Bronchial epithelial cell (primary cell): Measurements from ENCODE around the gene SAXO1. TPM values are rescaled to one million over a fixed set of nuclear protein-coding genes. Genes with fewer than 3 reads are reported as not detected.

Experiments used
- DNase-seq: peaks from one replicate; pipeline ENCODE4 v3.0.0-alpha.2; 2010; ENCODE audit warnings: low read depth
- FAIRE-seq: peaks from 2 replicates; lab custom pipeline; 2011; peaks lifted over from hg19 to GRCh38; lab: Jason Lieb, UNC
- H3K27me3 ChIP-seq: 2 replicates; pipeline ENCODE4 v1.5.1; 2011; ENCODE audit warnings: low read length; ENCODE audit not compliant: control insufficient read depth, insufficient read depth
- H3K36me3 ChIP-seq: 2 replicates; pipeline ENCODE4 v1.5.1; 2011; ENCODE audit warnings: low read length; ENCODE audit not compliant: control insufficient read depth, insufficient read depth
- H3K4me3 ChIP-seq: 2 replicates; pipeline ENCODE4 v1.5.1; 2011; ENCODE audit warnings: mild to moderate bottlenecking, low read depth, low read length, control low read depth
- total RNA-seq: library from RNA; depleted of rRNA; stranded (reverse); fragments of >200 nt; gene quantifications from 2 replicates; pipeline ENCODE4 v1.2.1, GENCODE V29; 2014
- TF ChIP-seq, protein P1 (sequence below): IDR thresholded peaks from 2 replicates; pipeline ENCODE4 v1.5.1; 2011; ENCODE audit warnings: mild to moderate bottlenecking, moderate library complexity, low read length, control low read depth, inconsistent platforms; ENCODE audit not compliant: insufficient read depth, severe bottlenecking

The SAXO1 gene
- total RNA-seq, 1 donor from 2014 or later = not detected

DNA sequence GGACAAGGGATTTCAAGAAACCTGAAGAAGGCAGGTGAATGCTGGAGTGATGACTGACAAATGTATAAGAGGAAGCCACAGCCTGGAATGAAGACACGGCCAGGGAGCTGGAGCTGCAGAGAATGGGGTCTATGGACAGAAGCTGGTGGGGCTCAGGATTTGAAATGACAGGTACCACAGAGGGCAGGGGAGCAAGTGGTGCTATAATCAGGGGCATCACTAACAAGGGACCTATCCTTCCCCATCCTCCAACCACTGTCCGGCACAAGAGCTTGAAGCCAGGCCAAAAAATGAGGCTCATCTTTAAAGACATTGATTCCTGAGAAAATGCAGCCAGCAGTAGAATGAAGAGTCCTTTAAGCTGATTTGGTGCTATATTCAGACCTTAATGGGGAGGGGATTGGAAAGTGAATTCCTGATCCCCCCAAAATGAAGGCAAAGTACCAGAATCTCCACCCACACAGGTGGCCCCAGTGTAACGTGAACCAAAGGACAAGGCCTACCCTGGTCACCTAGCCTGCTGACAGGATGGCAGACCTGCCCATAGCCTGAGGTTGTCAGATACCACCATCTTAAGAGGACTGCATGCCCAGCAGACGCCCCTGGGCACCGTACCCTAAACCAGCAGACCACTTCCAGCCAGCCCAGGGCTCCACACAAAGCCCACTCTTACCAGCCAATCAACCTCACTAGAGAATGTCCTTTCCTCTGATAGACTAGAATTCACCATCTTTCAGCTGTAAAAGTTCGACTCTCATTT lies 109.2 kb downstream of the SAXO1 start:
- no peak for FAIRE-seq
- TF ChIP-seq, protein P1, sequence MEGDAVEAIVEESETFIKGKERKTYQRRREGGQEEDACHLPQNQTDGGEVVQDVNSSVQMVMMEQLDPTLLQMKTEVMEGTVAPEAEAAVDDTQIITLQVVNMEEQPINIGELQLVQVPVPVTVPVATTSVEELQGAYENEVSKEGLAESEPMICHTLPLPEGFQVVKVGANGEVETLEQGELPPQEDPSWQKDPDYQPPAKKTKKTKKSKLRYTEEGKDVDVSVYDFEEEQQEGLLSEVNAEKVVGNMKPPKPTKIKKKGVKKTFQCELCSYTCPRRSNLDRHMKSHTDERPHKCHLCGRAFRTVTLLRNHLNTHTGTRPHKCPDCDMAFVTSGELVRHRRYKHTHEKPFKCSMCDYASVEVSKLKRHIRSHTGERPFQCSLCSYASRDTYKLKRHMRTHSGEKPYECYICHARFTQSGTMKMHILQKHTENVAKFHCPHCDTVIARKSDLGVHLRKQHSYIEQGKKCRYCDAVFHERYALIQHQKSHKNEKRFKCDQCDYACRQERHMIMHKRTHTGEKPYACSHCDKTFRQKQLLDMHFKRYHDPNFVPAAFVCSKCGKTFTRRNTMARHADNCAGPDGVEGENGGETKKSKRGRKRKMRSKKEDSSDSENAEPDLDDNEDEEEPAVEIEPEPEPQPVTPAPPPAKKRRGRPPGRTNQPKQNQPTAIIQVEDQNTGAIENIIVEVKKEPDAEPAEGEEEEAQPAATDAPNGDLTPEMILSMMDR = no peak
- Histone ChIP-seq H3K4me3 (no peak overlapping the region), H3K36me3 (no peaks in the 10 kb centered on the region), H3K27me3 (no peaks in the 10 kb centered on the region)
- no peak for DNase-seq

DNA sequence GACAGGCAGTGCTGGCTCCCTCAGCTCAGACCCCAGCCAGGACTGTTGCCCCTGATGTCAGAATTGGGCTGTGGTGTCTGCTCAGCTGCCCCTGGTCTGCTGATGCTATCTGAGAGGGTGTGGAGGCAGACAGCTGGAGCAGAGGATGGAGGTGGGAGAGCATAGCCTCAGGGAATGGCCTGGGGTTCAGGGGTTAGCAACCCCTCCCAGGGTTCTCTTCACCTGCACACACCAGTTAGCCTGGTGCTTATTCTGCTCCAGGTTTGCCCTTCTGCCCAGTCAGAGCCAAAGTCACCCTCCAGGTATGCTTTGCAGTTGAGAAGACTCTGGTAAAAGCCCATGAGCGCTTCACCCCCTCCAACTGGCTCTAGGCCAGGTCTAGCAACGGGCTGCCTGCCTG lies 109.8 kb downstream of the SAXO1 start:
- TF ChIP-seq, protein P1 = no peak
- DNase-seq (no peak), FAIRE-seq (no peak)
- Histone ChIP-seq H3K27me3 (no peaks in the 10 kb centered on the region), H3K36me3 (no peaks in the 10 kb centered on the region), H3K4me3 (no peak overlapping the region)

DNA sequence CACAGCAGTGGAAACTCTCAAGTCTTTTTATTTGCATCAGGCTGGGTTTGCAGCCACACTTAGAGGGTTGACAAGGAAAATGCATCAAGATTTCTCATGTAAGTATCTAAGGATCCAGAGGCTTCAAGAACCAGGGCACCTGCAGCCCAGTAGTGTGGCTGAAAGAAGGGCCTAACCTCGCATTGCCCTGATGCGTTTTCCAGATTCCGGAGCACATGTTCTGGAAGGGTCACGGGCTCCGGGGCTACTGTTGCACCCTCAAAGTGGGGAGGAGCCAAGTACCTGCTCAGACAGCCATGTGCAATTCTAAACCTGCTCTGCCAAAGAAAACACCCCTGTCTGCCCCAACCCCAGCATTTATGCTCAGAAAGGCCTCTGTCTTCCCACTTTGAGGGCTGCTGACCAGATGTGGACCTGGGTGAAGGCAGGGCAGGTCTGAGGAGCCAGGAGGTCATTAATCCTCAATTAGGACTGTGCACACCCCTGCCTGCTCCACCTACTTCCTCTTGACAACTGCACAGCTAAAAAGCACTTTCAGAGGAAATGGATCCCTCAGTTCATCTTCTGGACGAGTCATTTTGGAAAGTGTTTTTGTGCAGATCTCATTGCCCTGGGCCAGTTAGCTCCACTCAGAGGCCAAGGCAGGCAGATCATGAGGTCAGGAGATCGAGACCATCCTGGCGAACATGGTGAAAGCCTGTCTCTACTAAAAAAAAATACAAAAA lies 110.7 kb downstream of the SAXO1 start:
- no peaks in the 10 kb centered on the region for H3K27me3 ChIP-seq
- no peak for FAIRE-seq
- no peak for DNase-seq
- no peaks in the 10 kb centered on the region for H3K36me3 ChIP-seq
- TF ChIP-seq, protein P1 = no peak
- no peak overlapping the region for H3K4me3 ChIP-seq

- no peaks in the 10 kb centered on the region for H3K36me3 ChIP-seq
- H3K4me3 ChIP-seq = no peak overlapping the region
- no peak for DNase-seq
- FAIRE-seq = no peak
- H3K27me3 ChIP-seq = no peaks in the 10 kb centered on the region
- TF ChIP-seq, protein P1 = no peak
These were observed 111.5 kb downstream of the SAXO1 start for GRCh38 chr9:18921366-18922075.

- DNase-seq (peak; percentile 7), FAIRE-seq (no peak)
- H3K36me3 ChIP-seq = no peaks in the 10 kb centered on the region
- H3K27me3 ChIP-seq = no peaks in the 10 kb centered on the region
- no peak overlapping the region for H3K4me3 ChIP-seq
- TF ChIP-seq, protein P1 = no peak
These were observed 112.6 kb downstream of the SAXO1 start for GRCh38 chr9:18920141-18921084.
